Activated CD4-positive, alpha-beta T cell treated with anti-CD3 and anti-CD28 coated beads for 4 hours (primary cell): ENCODE results near the gene LZIC.
A peak's percentile ranks its signal among the peaks of the same experiment; 100 is the strongest.

Experiments used
- DNase-seq, 2 donors: peaks; one replicate each; pipeline ENCODE4 v3.0.0-alpha.2; 2020

LZIC gene

GRCh38 chr1:9910076-9910422, 33.1 kb downstream of the LZIC start, which contains the start of gene CTNNBIP1:
CTNNBIP1 (minus strand) TSS chr1:9910269; CDS start chr1:9872064, 38,205 bp downstream.
- no peak for DNase-seq

DNA sequence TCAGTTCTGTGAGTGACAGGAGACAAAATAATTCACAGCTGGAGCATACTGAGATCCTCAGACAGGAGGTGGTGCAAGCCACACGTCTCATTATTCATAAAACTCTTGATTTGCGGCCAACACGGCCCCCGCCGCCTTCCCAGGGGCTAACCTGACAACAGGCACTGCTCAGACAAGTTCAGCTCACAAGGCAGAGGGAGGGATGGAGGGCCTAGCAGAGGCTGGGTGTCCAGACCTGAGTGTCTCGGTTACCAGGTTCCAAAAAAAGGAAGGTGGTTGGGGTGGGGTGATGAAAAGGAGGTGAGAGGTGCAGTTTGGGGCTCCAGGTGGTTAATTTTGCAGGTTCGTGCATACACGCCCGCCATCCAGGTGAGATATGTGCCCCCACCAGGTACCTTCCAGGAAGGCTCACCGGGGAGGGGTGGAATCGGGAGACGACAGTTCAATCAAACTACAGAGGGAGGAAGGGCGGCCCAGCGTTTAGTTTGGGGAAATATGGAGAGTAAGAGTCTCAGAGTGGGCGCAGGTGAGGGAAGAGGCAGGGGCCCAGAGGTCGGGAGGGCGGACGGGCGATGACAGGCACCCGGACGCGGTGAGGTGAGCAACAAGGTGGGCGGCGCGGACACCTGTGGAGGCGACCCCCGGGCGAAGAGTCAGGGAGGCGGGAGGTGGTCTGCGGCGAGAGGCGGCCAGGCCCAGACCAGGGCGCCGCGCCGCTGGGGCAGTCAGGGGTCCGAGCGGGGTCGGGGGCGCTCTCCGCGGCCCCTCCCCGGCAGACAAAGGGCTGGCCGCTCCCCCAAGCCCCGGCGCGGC, 33.8 kb downstream of the LZIC start:
- peak; percentile 21 to 24 for DNase-seq

DNA sequence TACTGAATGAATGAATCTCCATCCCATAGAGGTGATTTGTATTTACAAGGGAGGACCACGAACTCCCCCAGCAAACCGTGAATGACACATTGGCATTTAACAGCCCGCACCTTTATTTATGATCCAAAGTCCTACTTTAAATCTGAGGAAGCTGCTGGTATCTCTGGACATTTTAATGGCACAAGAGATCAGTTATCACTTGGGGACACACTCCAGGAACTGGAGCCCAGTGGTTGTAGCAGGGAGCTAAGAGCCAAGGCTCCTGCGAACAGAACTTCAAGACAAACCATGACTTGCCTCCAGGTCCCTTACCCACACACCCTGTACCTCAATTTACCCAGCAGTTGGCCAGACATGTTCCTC, 34.3 kb downstream of the LZIC start:
- DNase-seq, result no peak

DNA sequence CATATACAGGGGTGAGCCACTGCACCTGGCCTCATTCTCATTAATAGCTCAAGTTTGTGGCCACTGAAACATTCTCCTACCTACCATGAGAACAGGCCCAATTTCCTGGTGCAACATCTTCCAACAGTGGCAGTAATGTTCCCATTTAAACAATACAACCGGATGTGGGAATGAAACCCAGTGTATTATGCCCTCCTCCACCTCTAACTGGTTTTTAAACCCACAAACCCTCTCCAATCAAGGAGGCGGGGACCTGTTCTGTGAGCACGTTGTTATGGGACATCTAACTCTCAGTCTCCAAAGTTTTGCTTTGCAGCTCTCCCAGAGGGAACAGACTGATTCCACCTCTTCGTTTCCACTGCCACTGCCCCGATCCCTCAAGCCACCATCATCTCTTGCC, 35.8 kb downstream of the LZIC start:
- no peak for DNase-seq

GRCh38 chr1:9906466-9906865, 36.7 kb downstream of the LZIC start:
- no peak for DNase-seq

DNA sequence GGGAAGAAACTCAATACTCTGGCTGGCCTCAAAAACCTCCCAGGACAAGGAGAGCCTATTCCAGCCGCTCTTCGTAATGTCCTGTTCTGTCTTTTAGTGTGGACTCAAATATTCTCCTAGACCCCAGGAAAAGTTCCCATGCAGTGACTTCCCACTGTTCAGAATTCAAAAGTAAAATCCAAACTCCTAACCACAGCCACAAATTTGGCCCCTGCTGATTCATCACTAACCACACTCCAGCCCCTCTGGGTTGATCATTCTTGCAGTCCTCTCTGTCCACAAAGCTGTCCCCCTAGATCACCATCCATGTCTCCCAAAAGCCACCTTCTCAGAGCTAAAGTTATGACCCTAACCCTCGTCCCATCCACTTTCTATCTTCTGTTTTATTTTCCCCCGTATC, 38.2 kb downstream of the LZIC start:
- no peak for DNase-seq

GRCh38 chr1:9904596-9904995, 38.6 kb downstream of the LZIC start:
- DNase-seq, result no peak

- DNase-seq, result no peak
These were observed 39.2 kb downstream of the LZIC start for GRCh38 chr1:9903801-9904527.

DNA sequence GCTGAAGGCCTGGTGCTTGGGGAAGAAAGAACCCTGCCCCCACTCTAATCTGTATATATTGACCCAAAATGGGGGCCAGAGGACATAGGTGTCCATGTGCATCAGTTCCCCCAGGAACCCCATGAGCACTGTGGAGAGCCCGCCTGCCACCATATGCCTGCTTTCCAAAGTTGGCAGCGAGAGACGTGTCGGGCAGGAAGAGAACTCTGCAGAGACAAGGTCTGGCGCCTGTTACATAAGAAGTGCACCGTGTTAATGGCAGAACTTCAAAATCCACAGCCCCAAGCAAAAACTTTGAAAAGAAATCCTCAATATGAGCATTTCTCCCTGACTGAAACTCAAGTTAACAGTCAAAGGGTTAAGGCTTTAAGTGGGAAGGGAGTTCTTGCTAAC, 41.1 kb downstream of the LZIC start:
- no peak for DNase-seq

GRCh38 chr1:9901148-9902059, 41.8 kb downstream of the LZIC start:
- DNase-seq, result no peak

DNA sequence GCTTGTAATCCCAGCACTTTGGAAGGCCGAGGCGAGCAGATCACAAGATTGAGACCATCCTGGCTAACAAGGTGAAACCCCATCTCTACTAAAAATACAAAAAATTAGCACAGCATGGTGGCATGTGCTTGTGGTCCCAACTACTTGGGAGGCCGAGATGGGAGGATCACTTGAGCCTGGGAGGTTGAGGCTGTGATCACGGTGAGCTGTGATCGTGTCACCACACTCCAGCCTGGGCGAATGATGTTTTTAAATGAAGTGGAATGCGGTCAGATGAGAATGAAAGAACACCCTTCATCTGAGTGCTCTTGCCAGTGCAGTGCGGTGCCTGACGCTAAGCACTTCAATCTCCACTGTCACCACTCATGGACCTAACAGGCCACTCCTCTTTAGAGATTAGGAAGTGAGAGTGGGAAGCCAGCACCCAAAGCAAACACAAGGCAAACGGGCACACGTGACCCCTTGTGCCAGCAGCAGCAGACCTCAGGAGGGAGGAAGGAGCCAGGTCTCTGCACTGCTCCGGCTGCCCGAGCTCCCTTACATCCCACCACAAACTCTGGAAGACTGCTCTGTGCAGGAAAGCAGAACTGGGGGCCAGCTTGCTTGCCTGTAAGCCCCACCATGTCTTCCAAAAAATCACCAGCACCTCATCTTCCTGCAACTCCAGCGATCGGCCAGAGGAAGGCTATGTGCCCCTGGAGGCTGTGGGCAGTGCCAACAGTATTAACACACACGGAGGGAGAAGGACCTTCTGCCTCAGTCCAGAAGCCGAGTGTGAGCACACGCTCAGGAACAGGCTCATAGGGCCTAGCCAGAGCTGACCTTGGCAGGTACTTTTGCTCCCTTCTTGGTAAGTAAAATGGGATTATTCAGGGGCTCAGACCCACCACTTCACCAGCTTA, 42.8 kb downstream of the LZIC start:
- no peak for DNase-seq

- no peak for DNase-seq
These were observed 49.1 kb downstream of the LZIC start for GRCh38 chr1:9894115-9894514.

DNA sequence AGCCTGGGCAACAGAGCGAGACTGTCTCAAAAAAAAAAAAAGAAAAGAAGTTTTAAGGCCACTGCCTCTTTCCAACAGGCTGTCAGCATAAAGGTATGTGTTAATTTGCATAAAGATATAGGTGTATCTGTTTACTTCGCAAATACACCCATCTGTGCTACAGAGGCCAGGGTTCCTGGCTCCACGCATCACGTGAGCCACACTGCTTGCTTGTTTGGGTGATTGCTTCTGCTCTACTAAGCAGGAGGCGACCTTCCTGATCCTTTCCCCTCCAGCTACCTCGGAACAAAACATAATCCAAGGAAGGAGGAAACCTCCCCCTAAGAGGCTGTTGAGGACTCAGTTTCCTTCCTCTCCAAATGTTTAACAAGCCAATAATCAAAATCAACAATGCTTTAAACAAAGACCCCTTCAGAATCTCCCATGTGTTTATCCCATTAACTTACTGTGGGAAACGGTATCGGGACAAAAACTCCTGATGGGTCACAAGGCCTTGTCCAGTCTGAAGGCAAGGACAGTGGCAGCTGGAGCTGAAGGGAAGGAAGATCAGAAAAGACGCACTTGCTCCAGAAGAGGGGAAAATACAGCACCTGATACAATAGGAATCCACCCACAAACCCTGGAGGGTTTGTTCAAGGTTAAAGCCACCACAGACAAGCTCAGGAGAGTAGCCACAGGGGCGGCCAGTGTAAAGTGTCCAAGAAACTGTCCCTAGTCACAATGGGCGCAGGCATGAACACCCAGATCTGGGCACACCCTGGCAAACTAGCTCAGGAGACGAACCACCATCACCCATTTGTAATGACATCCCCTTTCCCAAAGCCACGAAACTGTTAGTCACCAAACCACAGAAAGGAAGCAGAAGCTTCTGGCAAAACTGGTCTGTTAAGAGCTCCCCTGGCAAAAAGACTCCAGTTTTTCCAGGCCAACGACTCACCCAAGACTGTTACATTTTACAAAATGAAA, 50.3 kb downstream of the LZIC start:
- DNase-seq, result no peak

DNA sequence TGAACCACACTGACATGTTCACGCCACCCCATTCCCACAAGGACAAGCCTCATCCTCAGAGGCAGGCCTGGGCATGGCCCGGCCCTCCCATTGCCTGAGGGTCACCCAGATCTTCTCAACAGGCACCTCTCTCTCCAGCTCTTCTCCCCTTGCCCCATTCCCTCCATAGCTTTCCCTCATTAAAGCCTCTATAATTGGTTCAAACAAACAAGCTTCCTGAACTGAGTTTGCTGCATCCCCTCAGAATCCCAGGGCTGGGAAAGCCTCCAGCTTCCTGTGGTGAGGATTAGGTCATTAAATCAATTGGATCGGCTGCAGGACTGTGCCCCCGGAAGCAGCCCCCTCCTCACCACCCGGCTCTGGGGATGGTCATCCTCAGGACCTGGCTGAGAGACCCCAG, 52.0 kb downstream of the LZIC start:
- no peak for DNase-seq

- DNase-seq, result no peak
These were observed 52.9 kb downstream of the LZIC start for GRCh38 chr1:9890224-9890731.

DNA sequence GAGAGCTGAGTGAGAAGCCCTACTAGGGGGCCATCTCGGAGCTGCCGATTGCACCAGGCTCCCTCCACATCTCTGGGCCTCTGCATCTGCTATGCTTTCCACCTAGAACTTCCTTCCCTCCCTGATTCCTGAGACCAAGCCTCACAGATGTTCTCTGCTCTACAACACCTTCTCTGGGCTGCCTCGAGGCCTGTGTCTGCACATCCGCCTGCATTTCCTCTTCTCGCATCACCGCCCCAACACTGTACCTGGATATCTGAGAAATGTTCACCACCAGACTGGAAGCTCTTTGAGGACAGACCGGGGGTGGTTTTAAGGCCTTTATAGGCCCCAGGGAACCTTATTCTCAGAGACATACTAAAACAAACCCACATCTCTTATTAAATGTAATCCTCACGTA, 53.8 kb downstream of the LZIC start:
- DNase-seq, result no peak

DNA sequence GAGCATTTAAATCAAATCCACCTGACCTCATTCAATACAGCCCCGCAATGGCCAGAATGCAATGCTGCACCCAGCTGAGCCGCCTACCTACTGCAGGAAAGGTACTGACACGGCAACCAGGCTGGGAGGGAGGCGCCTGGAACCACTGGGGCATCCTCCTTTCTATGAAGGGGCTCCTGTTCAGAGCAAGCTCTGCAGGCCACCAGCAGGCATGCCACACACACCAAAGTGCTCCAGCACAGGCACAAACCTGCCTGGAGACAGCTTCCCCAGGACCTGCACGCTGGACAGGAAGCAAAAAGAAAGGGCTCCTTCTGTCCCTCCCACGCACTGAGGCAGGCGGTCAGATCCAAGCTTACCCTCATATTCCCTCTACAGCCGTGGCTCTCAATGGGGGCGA, 54.3 kb downstream of the LZIC start:
- DNase-seq, result no peak

- no peak for DNase-seq
These were observed 56.1 kb downstream of the LZIC start for GRCh38 chr1:9887070-9887469.

DNA sequence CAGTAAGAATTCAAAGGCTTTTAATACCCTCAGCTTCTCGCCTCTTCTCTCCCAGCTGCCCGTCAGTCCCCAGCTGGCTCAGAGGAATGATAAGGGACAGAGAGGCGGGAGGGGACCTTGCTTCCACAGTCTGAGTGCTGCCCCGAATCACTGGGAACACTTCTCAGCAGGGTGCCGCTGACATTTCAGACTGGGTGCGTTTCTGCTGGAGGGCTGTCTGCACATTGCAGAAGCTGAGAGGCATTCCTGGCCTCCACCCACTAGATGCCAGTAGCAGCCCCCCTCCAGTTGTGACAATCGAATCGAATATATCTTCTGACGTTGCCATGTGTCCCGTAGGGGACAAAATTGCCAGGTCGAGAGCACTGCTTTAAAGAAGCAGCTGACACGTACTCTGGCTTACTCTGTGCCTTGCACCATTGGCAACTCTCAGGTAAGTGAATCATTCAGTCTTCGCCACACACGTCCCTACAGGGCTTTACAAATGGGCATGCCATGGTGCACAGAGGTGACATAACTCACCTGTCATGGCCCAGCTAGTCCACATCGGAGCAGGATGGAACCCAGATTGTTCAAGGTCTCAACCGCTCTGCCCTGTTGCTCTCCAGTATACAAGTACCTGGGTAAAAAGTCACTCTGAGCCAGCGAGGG, 57.0 kb downstream of the LZIC start:
- no peak for DNase-seq

DNA sequence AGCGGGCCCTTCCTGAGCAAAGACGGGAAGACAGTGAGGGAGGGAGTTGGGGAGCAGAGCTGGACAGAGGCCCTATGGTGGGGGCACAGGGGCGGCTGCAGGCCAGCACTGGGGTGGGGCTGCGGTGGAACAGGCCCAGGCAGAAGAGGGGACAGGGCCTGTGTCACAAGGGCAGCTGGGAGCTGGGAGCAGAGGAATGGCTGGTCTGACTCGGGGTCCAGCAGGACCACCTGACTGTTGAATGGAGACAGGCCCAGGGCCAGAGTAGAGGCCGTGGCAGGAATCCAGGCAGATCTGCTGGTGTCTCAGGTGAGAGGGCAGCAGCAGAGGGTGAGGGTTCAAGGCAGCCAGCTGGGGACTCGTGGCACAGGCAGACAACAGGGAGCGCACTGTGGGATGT, 58.4 kb downstream of the LZIC start:
- DNase-seq, result no peak
